Endothelial cell of umbilical vein (primary cell): ENCODE results near the gene FAM114A2. TPM values are rescaled to one million over a fixed set of nuclear protein-coding genes. Genes with fewer than 3 reads are reported as not detected.

ENCODE experiments used
- BruUV-seq: library from RNA; stranded (reverse); fragments of 400-500 nt; replicated peaks from 2 replicates; lab custom pipeline; 2021; lab: Mats Ljungman, UMichigan
- CTCF ChIA-PET: fragments of 300-600, 350-600 bp; sonication (Branson Sonifier 250); formaldehyde crosslinking; loops from one replicate; lab custom pipeline; 2021; ENCODE audit warnings: antibody characterized with exemption, inconsistent platforms; lab: Charles Lee
- POLR2A ChIA-PET: fragments of 300-600, 350-600 bp; sonication (Branson Sonifier 250); formaldehyde crosslinking; loops from one replicate; lab custom pipeline; 2021; ENCODE audit warnings: antibody characterized with exemption, inconsistent platforms; lab: Charles Lee
- DNase-seq: peaks from one replicate; pipeline ENCODE4 v3.0.0-alpha.2; 2011; ENCODE audit warnings: low read depth, low spot score
- FAIRE-seq: peaks from 2 replicates; lab custom pipeline; 2011; peaks lifted over from hg19 to GRCh38; lab: Jason Lieb, UNC
- H2AFZ ChIP-seq: 2 replicates; pipeline ENCODE4 v1.6.0; 2012; ENCODE audit warnings: low read depth, low read length, control low read depth, inconsistent platforms
- H3K27ac ChIP-seq: 2 replicates; pipeline ENCODE4 v1.5.1; 2011; ENCODE audit warnings: low read depth, mild to moderate bottlenecking, control low read depth, low read length, moderate library complexity; ENCODE audit not compliant: insufficient read depth
- H3K27me3 ChIP-seq, 2 experiments: 2 replicates each; pipeline versions ENCODE4 v1.6.0 to v1.6.1; 2011; ENCODE audit warnings: low read length in 2 of 2, mixed read lengths in 1 of 2; ENCODE audit not compliant: control insufficient read depth in 2 of 2, insufficient read depth in 2 of 2
- H3K36me3 ChIP-seq, 2 experiments: 2 replicates in 1 of 2; 3 replicates in 1 of 2; pipeline ENCODE4 v1.5.1; 2011; ENCODE audit warnings: low read length in 2 of 2, mild to moderate bottlenecking in 1 of 2, moderate library complexity in 1 of 2; ENCODE audit not compliant: control insufficient read depth in 2 of 2, insufficient read depth in 2 of 2; ENCODE audit errors: extremely low read depth in 1 of 2
- H3K4me1 ChIP-seq: 3 replicates; pipeline ENCODE4 v1.5.1; 2011; ENCODE audit warnings: mild to moderate bottlenecking, low read length; ENCODE audit not compliant: control insufficient read depth, insufficient read depth; ENCODE audit errors: extremely low read depth
- H3K4me2 ChIP-seq: 2 replicates; pipeline ENCODE4 v1.6.1; 2011; ENCODE audit warnings: low read length, control low read depth, mixed read lengths; ENCODE audit not compliant: insufficient read depth
- H3K4me3 ChIP-seq, 3 experiments: fragments of 200-600 bp in 1 of 3; sonication (generic), shearing (Covaris generic) in 1 of 3; replicated peaks in 1 of 3; 2 replicates each; pipeline ENCODE4 v1.5.1; 2011 to 2016; ENCODE audit warnings: control low read depth in 3 of 3, low read length in 3 of 3, mild to moderate bottlenecking in 2 of 3, inconsistent platforms in 1 of 3, low read depth in 1 of 3, moderate library complexity in 1 of 3; ENCODE audit not compliant: insufficient read depth in 1 of 3
- H3K79me2 ChIP-seq: 2 replicates; pipeline ENCODE4 v1.6.0; 2012; ENCODE audit warnings: low read length, inconsistent platforms; ENCODE audit not compliant: control insufficient read depth, insufficient read depth
- H3K9ac ChIP-seq: replicated peaks from 2 replicates; pipeline ENCODE3; 2011; ENCODE audit warnings: low read length, control low read depth; ENCODE audit not compliant: insufficient read depth; ENCODE audit errors: extremely low read depth
- H3K9me1 ChIP-seq: replicated peaks from 3 replicates; pipeline ENCODE4 v1.6.0; 2011; ENCODE audit warnings: mild to moderate bottlenecking, low read length; ENCODE audit not compliant: control insufficient read depth, insufficient read depth; ENCODE audit errors: extremely low read depth
- H3K9me3 ChIP-seq: replicated peaks from 2 replicates; pipeline ENCODE4 v1.5.1; 2012; ENCODE audit warnings: low read length, inconsistent platforms; ENCODE audit not compliant: control insufficient read depth, insufficient read depth
- H4K20me1 ChIP-seq: replicated peaks from 2 replicates; pipeline ENCODE3; 2011; ENCODE audit warnings: mild to moderate bottlenecking, low read length; ENCODE audit not compliant: control insufficient read depth, insufficient read depth; ENCODE audit errors: extremely low read depth
- CTCF ChIP-seq, 2 donors: IDR thresholded peaks; 1 replicate in 1 of 2; 2 replicates in 1 of 2; pipeline ENCODE4 v1.5.1; 2011; ENCODE audit warnings: low read length in 2 of 2, mild to moderate bottlenecking in 2 of 2, moderate library complexity in 2 of 2, control low read depth in 1 of 2, inconsistent platforms in 1 of 2, low read depth in 1 of 2; ENCODE audit not compliant: insufficient read depth in 1 of 2; ENCODE audit errors: extremely low read depth in 1 of 2
- EZH2 ChIP-seq: IDR thresholded peaks from 2 replicates; pipeline ENCODE4 v1.6.1; 2012; ENCODE audit warnings: borderline replicate concordance, low read depth, mild to moderate bottlenecking, moderate library complexity, low read length, inconsistent platforms; ENCODE audit not compliant: severe bottlenecking
- FOS ChIP-seq: IDR thresholded peaks from 2 replicates; pipeline ENCODE4 v1.6.1; 2011; ENCODE audit warnings: mild to moderate bottlenecking, low read length, moderate library complexity, borderline replicate concordance; ENCODE audit not compliant: insufficient read depth
- GATA2 ChIP-seq: IDR thresholded peaks from 2 replicates; pipeline ENCODE4 v1.7.0; 2011; ENCODE audit warnings: low read depth, mild to moderate bottlenecking, moderate library complexity, mixed read lengths, low read length; ENCODE audit not compliant: insufficient read length, insufficient read depth
- JUN ChIP-seq: IDR thresholded peaks from 2 replicates; pipeline ENCODE4 v1.6.1; 2011; ENCODE audit warnings: borderline replicate concordance, low read depth; ENCODE audit not compliant: insufficient read length, insufficient read depth
- MAX ChIP-seq: IDR thresholded peaks from 2 replicates; pipeline ENCODE4 v1.6.1; 2011; ENCODE audit not compliant: insufficient read depth, insufficient read length
- MYC ChIP-seq: IDR thresholded peaks from one replicate; pipeline ENCODE4 v1.6.1; 2011; ENCODE audit warnings: mild to moderate bottlenecking, low read depth, low read length
- POLR2A ChIP-seq: IDR thresholded peaks from 2 replicates; pipeline ENCODE4 v1.6.1; 2012; ENCODE audit warnings: low read depth, mild to moderate bottlenecking, control low read depth, low read length
- POLR2AphosphoS5 ChIP-seq: IDR thresholded peaks from 2 replicates; pipeline ENCODE4 v1.6.1; 2012; ENCODE audit warnings: low read depth, mild to moderate bottlenecking, control low read depth, low read length, moderate library complexity; ENCODE audit not compliant: insufficient read depth
- dilution Hi-C: fragments of 300-500 bp; cut with MboI; formaldehyde crosslinking; loops from one replicate; pipeline ENCODE4 v1.15.0; 2019; ENCODE audit warnings: low sequenced_read_pairs; ENCODE audit not compliant: extremely low pct_ligation_motif_present
- intact Hi-C: fragments of 100-400 bp; cut with micrococcal nuclease; formaldehyde crosslinking; loops from one replicate; pipeline ENCODE4 v1.10.0; 2022
- polyA plus RNA-seq, 4 experiments: library from polyadenylated mRNA; depleted of rRNA in 3 of 4; stranded (reverse) in 3 of 4; unstranded in 1 of 4; fragments of >200 nt; gene quantifications; 2 replicates each; pipeline versions ENCODE4 v1.2.1 to v1.2.3, GENCODE V29; 2011 to 2012; ENCODE audit warnings: missing spikeins in 1 of 4
- total RNA-seq: library from RNA; stranded (reverse); gene quantifications from 2 replicates; pipeline ENCODE4 v1.2.3, GENCODE V29; 2021

FAM114A2 gene
- total and polyA plus RNA-seq, 2 donors (not counting 3 experiments of a cell fraction or from before 2014, with no cell fraction given), result 9.6 to 31.3 TPM

- CTCF ChIA-PET, result interaction anchor here (1.9 kb wide), 1 partner anchor 23 kb away, joined by 7 read pairs; no protein-coding TSS in a partner anchor
- H3K4me3 ChIP-seq, result no peak overlapping the region
- no peak for TF ChIP-seq POLR2AphosphoS5
- TF ChIP-seq MYC, result no peak
- no peak for TF ChIP-seq FOS
- TF ChIP-seq MAX, result no peak
- TF ChIP-seq EZH2, result no peak
- no peak for TF ChIP-seq POLR2A
- TF ChIP-seq GATA2, result no peak
- no peak for TF ChIP-seq CTCF (IDR thresholded peaks at IDR 0.05; ENCODE audit: extremely low read depth in 1 of 2, insufficient read depth in 1 of 2, low read depth in 1 of 2, low read length in 2 of 2)
- no peak for TF ChIP-seq JUN
- no peak overlapping the region for H3K27ac ChIP-seq
- no peak overlapping the region for H3K9ac ChIP-seq
- no peak overlapping the region for H3K4me2 ChIP-seq
- no peak for DNase-seq
- no peaks in the 10 kb centered on the region for H3K9me3 ChIP-seq
- no peaks in the 10 kb centered on the region for H3K27me3 ChIP-seq
- no peaks in the 10 kb centered on the region for H3K9me1 ChIP-seq
- H3K79me2 ChIP-seq, result peaks cover 21% of the 10 kb centered on the region
- no peaks in the 10 kb centered on the region for H3K4me1 ChIP-seq
- intact Hi-C loops (loop anchor here (10.0 kb wide), 1 partner anchor 705 kb away; the partner anchor contains the start of gene LARP1), dilution Hi-C loops (no loop called here)
- POLR2A ChIA-PET, result no interaction called here
- no peak overlapping the region for H2AFZ ChIP-seq
- no peak for FAIRE-seq
- BruUV-seq, result no TSS peak
- peaks cover 4 to 5% of the 10 kb centered on the region in 2 experiments for H3K36me3 ChIP-seq
- peaks cover 8% of the 10 kb centered on the region for H4K20me1 ChIP-seq
These were observed 10.9 kb upstream of the FAM114A2 start for GRCh38 chr5:154049636-154050035.
